HepG2 (cell line): Measurements from ENCODE around the gene TH. TPM values are rescaled to one million over a fixed set of nuclear protein-coding genes. Genes with fewer than 3 reads are reported as not detected.

Experiments used
- ATAC-seq: fragments of 200-7000 bp; cut with Tn5 transposase; 3 replicates; pipeline ENCODE4 v1.9.1; 2020; ENCODE audit warnings: mild to moderate bottlenecking, moderate library complexity
- BruUV-seq: library from RNA; stranded (reverse); fragments of 400-500 nt; replicated peaks from 2 replicates; lab custom pipeline; 2021; lab: Mats Ljungman, UMichigan
- CTCF ChIA-PET: fragments of 300-600 bp; formaldehyde crosslinking; extraction: SDS; loops from one replicate; lab custom pipeline; 2021; ENCODE audit warnings: low total read pairs, inconsistent platforms, low intra/inter-chr PET ratio; lab: Yijun Ruan, JAX
- POLR2A ChIA-PET: fragments of 350-600 bp; sonication (Branson Sonifier 250); formaldehyde crosslinking; loops from one replicate; lab custom pipeline; 2020; ENCODE audit warnings: antibody characterized with exemption, inconsistent platforms; lab: Yijun Ruan, JAX
- DNase-seq: peaks from one replicate; pipeline ENCODE4 v3.0.0-alpha.2; 2015; ENCODE audit warnings: low spot score
- FAIRE-seq: peaks from 3 replicates; lab custom pipeline; 2011; peaks lifted over from hg19 to GRCh38; lab: Jason Lieb, UNC
- H2AFZ ChIP-seq: one replicate; pipeline ENCODE4 v1.6.1; 2011; ENCODE audit warnings: low read length, inconsistent platforms
- H3K27ac ChIP-seq: fragments of 300-600 bp; 3 replicates; pipeline ENCODE4 v1.8.0; 2011; ENCODE audit warnings: mixed run types, mild to moderate bottlenecking, mixed read lengths, low read length, inconsistent platforms; ENCODE audit not compliant: insufficient read depth; ENCODE audit errors: extremely low read length
- H3K27me3 ChIP-seq, 2 experiments: fragments of 200-600 bp in 1 of 2; 2 replicates in 1 of 2; 3 replicates in 1 of 2; pipeline versions ENCODE4 v1.6.0 to v1.8.0; 2011; ENCODE audit warnings: low read length in 2 of 2, mild to moderate bottlenecking in 2 of 2, moderate library complexity in 2 of 2, inconsistent platforms in 1 of 2; ENCODE audit not compliant: insufficient read depth in 2 of 2, control insufficient read depth in 1 of 2
- H3K36me3 ChIP-seq, 2 experiments: fragments of 200-600 bp in 1 of 2; replicated peaks in 1 of 2; 2 replicates in 1 of 2; 3 replicates in 1 of 2; pipeline versions ENCODE4 v1.5.1 to v1.8.0; 2011; ENCODE audit warnings: low read length in 2 of 2, inconsistent platforms in 1 of 2; ENCODE audit not compliant: insufficient read depth in 2 of 2, control insufficient read depth in 1 of 2
- H3K4me1 ChIP-seq: 2 replicates; pipeline ENCODE4 v1.5.1; 2012; ENCODE audit warnings: low read length, inconsistent platforms; ENCODE audit not compliant: insufficient read depth
- H3K4me2 ChIP-seq: 2 replicates; pipeline ENCODE4 v1.6.0; 2011; ENCODE audit warnings: low read depth, low read length, inconsistent platforms
- H3K4me3 ChIP-seq, 3 experiments: fragments of 200-600 bp in 1 of 3; sonication (generic), shearing (Covaris generic) in 1 of 3; replicated peaks in 1 of 3; 2 replicates each; pipeline ENCODE4 v1.5.1; 2011 to 2016; ENCODE audit warnings: low read length in 3 of 3, inconsistent platforms in 2 of 3, low read depth in 2 of 3, mild to moderate bottlenecking in 2 of 3, control low read depth in 1 of 3, mixed read lengths in 1 of 3; ENCODE audit not compliant: insufficient read depth in 1 of 3
- H3K79me2 ChIP-seq: one replicate; pipeline ENCODE4 v1.6.1; 2011; ENCODE audit warnings: low read length, inconsistent platforms; ENCODE audit not compliant: insufficient read depth
- H3K9ac ChIP-seq: 2 replicates; pipeline ENCODE4 v1.6.0; 2011; ENCODE audit warnings: mild to moderate bottlenecking, low read depth, low read length, inconsistent platforms; ENCODE audit not compliant: insufficient read depth
- H3K9me3 ChIP-seq: 2 replicates; pipeline ENCODE4 v1.5.1; 2012; ENCODE audit warnings: mild to moderate bottlenecking, low read length
- H4K20me1 ChIP-seq: 2 replicates; pipeline ENCODE4 v1.6.0; 2011; ENCODE audit warnings: inconsistent platforms, mild to moderate bottlenecking, low read length, moderate library complexity; ENCODE audit not compliant: insufficient read depth
- AGO2 ChIP-seq: fragments of 200-400 bp; formaldehyde crosslinking; optimal IDR thresholded peaks from 2 replicates; pipeline ENCODE3; 2017; ENCODE audit warnings: mild to moderate bottlenecking, low read depth, low read length, moderate library complexity
- AKNA ChIP-seq: sonication (generic); formaldehyde crosslinking; IDR thresholded peaks from 2 replicates; pipeline ENCODE4 v1.4.0; 2020; ENCODE audit warnings: missing genetic modification reagents, borderline replicate concordance
- EHMT2 ChIP-seq: fragments of 200-600 bp; sonication (generic); IDR thresholded peaks from 2 replicates; pipeline ENCODE4 v1.7.0; 2017; ENCODE audit warnings: antibody characterized with exemption, low read depth, low read length, borderline replicate concordance
- KMT2A ChIP-seq: sonication (generic); formaldehyde crosslinking; IDR thresholded peaks from 2 replicates; pipeline ENCODE4 v1.4.0; 2020; ENCODE audit warnings: missing genetic modification reagents
- NCOA1 ChIP-seq: sonication (generic); formaldehyde crosslinking; IDR thresholded peaks from 2 replicates; pipeline ENCODE4 v1.9.0; 2021; ENCODE audit warnings: missing genetic modification reagents
- NFE2L1 ChIP-seq: sonication (generic); formaldehyde crosslinking; IDR thresholded peaks from 2 replicates; pipeline ENCODE4 v1.4.0; 2020; ENCODE audit warnings: missing genetic modification reagents, mild to moderate bottlenecking, borderline replicate concordance
- PLSCR1 ChIP-seq: sonication (generic); formaldehyde crosslinking; IDR thresholded peaks from 2 replicates; pipeline ENCODE4 v1.5.0; 2020; ENCODE audit warnings: missing genetic modification reagents, mild to moderate bottlenecking, borderline replicate concordance
- SOX6 ChIP-seq, 2 experiments: fragments of 450-650 bp in 1 of 2; sonication (generic) in 1 of 2; formaldehyde crosslinking in 1 of 2; IDR thresholded peaks; 2 replicates each; pipeline versions ENCODE4 v1.4.0 to v1.6.1; 2017 to 2020; ENCODE audit warnings: antibody characterized with exemption in 1 of 2, mild to moderate bottlenecking in 1 of 2, missing genetic modification reagents in 1 of 2
- THAP8 ChIP-seq: sonication (generic); formaldehyde crosslinking; IDR thresholded peaks from 2 replicates; pipeline ENCODE4 v1.5.1; 2020; ENCODE audit warnings: missing genetic modification reagents, mild to moderate bottlenecking, borderline replicate concordance
- U2AF2 ChIP-seq: fragments of 200-400 bp; formaldehyde crosslinking; IDR thresholded peaks from 2 replicates; pipeline ENCODE4 v1.6.1; 2017; ENCODE audit warnings: low read depth, mild to moderate bottlenecking, low read length
- ZFP36L1 ChIP-seq: sonication (generic); formaldehyde crosslinking; IDR thresholded peaks from 2 replicates; pipeline ENCODE4 v1.8.0; 2022; ENCODE audit warnings: mild to moderate bottlenecking, missing genetic modification reagents, moderate library complexity
- ZMYM3 ChIP-seq: sonication (generic); formaldehyde crosslinking; IDR thresholded peaks from 2 replicates; pipeline ENCODE4 v1.5.1; 2020; ENCODE audit warnings: mild to moderate bottlenecking, missing genetic modification reagents
- ZNF639 ChIP-seq: conservative IDR thresholded peaks from 2 replicates; pipeline ENCODE4 v1.6.1; 2018; ENCODE audit warnings: missing genetic modification reagents
- ZNF780A ChIP-seq: sonication (generic); formaldehyde crosslinking; IDR thresholded peaks from 2 replicates; pipeline ENCODE4 v1.8.0; 2022; ENCODE audit warnings: mild to moderate bottlenecking, missing genetic modification reagents, moderate library complexity
- ZSCAN20 ChIP-seq: sonication (generic); formaldehyde crosslinking; IDR thresholded peaks from 2 replicates; pipeline ENCODE4 v1.4.0; 2020; ENCODE audit warnings: missing genetic modification reagents, mild to moderate bottlenecking, borderline replicate concordance
- whole genome bisulfite sequencing: methylation state at CpG from one replicate; pipeline ENCODE4 v1.1.6; 2017; ENCODE audit warnings: low lambda C conversion rate; 5-methylcytosine and 5-hydroxymethylcytosine counted together
- in situ Hi-C: cut with HindIII; loops from 2 replicates; pipeline ENCODE4 v1.10.0; 2017; ENCODE audit warnings: low pct_unique_long_range_greater_than_20kb; ENCODE audit not compliant: extremely low pct_ligation_motif_present
- intact Hi-C: fragments of 100-400 bp; cut with micrococcal nuclease; formaldehyde crosslinking; loops from one replicate; pipeline ENCODE4 v1.10.0; 2022; ENCODE audit not compliant: unreplicated experiment
- polyA plus RNA-seq, 8 experiments: library from polyadenylated mRNA; depleted of rRNA in 3 of 8; stranded (reverse) in 7 of 8; unstranded in 1 of 8; fragments of >200 nt; fragmentation: Illumina TruSeq in 4 of 8; extraction: Trizol in 4 of 8; gene quantifications; 2 replicates each; pipeline versions ENCODE4 v1.2.1 to v1.2.3, GENCODE V29; 2011 to 2016; ENCODE audit warnings: low read depth in 4 of 8, missing spikeins in 1 of 8, mixed read lengths in 1 of 8; ENCODE audit not compliant: insufficient read depth in 1 of 8
- total RNA-seq, 5 experiments: library from RNA; depleted of rRNA; stranded (reverse); fragments of >200 nt; fragmentation: Illumina TruSeq; extraction: Trizol; gene quantifications; 2 replicates each; pipeline ENCODE4 v1.2.3, GENCODE V29; 2016; ENCODE audit warnings: low read depth in 1 of 5

TH gene
- total and polyA plus RNA-seq, 2 of the 13 experiments (the other 11 are each of a cell fraction or from before 2014, with no cell fraction given), result 0.36 TPM; not detected in 1

- H3K4me3 ChIP-seq, result no peak overlapping the region
- DNase-seq (no peak), FAIRE-seq (no peak), ATAC-seq (no peak)
- no peak overlapping the region for H3K27ac ChIP-seq
- no peak overlapping the region for H2AFZ ChIP-seq
- no TSS peak for BruUV-seq
- H3K4me1 ChIP-seq, result peaks cover 37% of the 10 kb centered on the region
- ChIA-PET POLR2A (no interaction called here), CTCF (no interaction called here)
- peaks cover 0 to 25% of the 10 kb centered on the region in 2 experiments; a peak in 3 of 5 replicates for H3K27me3 ChIP-seq
- H4K20me1 ChIP-seq, result no peaks in the 10 kb centered on the region
- H3K79me2 ChIP-seq, result no peaks in the 10 kb centered on the region
- in situ Hi-C loops, result loop anchor here (25.0 kb wide), 1 partner anchor 517 kb away; no protein-coding TSS in a partner anchor
- H3K9ac ChIP-seq, result no peak overlapping the region
- 32% methylated on average over 3 of the region's 3 CpGs for WGBS
- H3K36me3 ChIP-seq, result no peaks in the 10 kb centered on the region
- H3K4me2 ChIP-seq, result no peak overlapping the region
- H3K9me3 ChIP-seq, result no peaks in the 10 kb centered on the region
- intact Hi-C loops, result no loop called here
- no peak for TF ChIP-seq EHMT2
- TF ChIP-seq SOX6 (IDR thresholded peaks at IDR 0.05), result no peak
- TF ChIP-seq SOX6 (CRISPR knock-in tag; IDR thresholded peaks at IDR 0.05), result no peak
- no peak for TF ChIP-seq NFE2L1 (CRISPR knock-in tag)
- no peak for TF ChIP-seq NCOA1
- TF ChIP-seq ZMYM3 (CRISPR knock-in tag), result no peak
- TF ChIP-seq U2AF2, result no peak
- no peak for TF ChIP-seq ZFP36L1
- TF ChIP-seq THAP8 (CRISPR knock-in tag), result no peak
- no peak for TF ChIP-seq ZNF780A (CRISPR knock-in tag)
- no peak for TF ChIP-seq AKNA
- no peak for TF ChIP-seq ZNF639 (CRISPR knock-in tag)
- no peak for TF ChIP-seq ZSCAN20 (CRISPR knock-in tag)
- no peak for TF ChIP-seq AGO2
- TF ChIP-seq KMT2A (CRISPR knock-in tag), result no peak
- TF ChIP-seq PLSCR1, result no peak
These were observed 48.7 kb upstream of the TH start for GRCh38 chr11:2220173-2220771.
